ENCODE measurements around the gene C17orf100. TPM values are rescaled to one million over a fixed set of nuclear protein-coding genes. Genes with fewer than 3 reads are reported as not detected.

The C17orf100 gene
- total and polyA plus RNA-seq, 10 of the 15 experiments (the other 5 are each of a cell fraction or from before 2014, with no cell fraction given): 0.84 to 4.7 (median 1.8) TPM

DNA sequence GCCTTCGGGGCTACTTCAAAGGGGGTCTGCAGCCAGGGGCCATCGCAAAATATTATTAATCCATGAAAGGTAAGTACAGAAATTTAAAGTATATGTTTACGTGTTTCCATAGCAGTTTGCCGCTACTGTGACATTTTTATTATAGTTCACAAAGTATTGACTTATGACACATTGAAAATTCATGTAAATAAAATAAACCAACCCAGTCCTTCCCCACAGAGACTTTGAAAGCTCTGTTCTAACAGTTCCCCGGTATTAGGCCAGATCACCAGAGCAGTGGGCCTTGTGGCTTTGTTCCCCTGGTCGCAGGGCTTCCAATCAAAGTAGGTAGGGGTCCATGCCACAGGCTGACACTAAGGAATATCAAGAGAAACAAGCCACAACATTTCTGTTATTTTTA lies 24.9 kb upstream of the C17orf100 start:
- Histone ChIP-seq H3K36me3 (ENCODE audit: control insufficient read depth in 2 of 2, insufficient read depth in 2 of 2, low read length in 1 of 2) (peaks cover 2 to 5% of the 10 kb centered on the region in 2 experiments), H3K9me3 (replicated peaks; ENCODE audit: control insufficient read depth, insufficient read depth, low read length) (no peaks in the 10 kb centered on the region), H2AFZ (ENCODE audit: control insufficient read depth, low read depth, low read length) (no peak overlapping the region), H3K4me2 (ENCODE audit: control insufficient read depth, insufficient read depth) (no peak overlapping the region), H3K27ac (ENCODE audit: control insufficient read depth, insufficient read depth) (no peak overlapping the region), H3K4me1 (ENCODE audit: control insufficient read depth, insufficient read depth, low read length) (no peaks in the 10 kb centered on the region), H4K20me1 (ENCODE audit: control insufficient read depth, insufficient read depth) (no peaks in the 10 kb centered on the region), H3K27me3 (replicated peaks in 1 of 2; ENCODE audit: control insufficient read depth in 2 of 2, insufficient read depth in 2 of 2, low read length in 1 of 2) (no peaks in the 10 kb centered on the region), H3K79me2 (ENCODE audit: control insufficient read depth, insufficient read depth, low read length) (no peaks in the 10 kb centered on the region), H3K9ac (ENCODE audit: control insufficient read depth, insufficient read depth, low read length) (no peak overlapping the region), H3K4me3 (no peak overlapping the region)
- POLR2A ChIA-PET: no interaction called here
- intact Hi-C loops (cut with micrococcal nuclease; ENCODE audit: unreplicated experiment): no loop called here
- in situ Hi-C loops (cut with MboI): no loop called here
- RAD21 ChIA-PET (ENCODE audit: unreplicated experiment): no interaction called here
- TF ChIP-seq, protein P1, sequence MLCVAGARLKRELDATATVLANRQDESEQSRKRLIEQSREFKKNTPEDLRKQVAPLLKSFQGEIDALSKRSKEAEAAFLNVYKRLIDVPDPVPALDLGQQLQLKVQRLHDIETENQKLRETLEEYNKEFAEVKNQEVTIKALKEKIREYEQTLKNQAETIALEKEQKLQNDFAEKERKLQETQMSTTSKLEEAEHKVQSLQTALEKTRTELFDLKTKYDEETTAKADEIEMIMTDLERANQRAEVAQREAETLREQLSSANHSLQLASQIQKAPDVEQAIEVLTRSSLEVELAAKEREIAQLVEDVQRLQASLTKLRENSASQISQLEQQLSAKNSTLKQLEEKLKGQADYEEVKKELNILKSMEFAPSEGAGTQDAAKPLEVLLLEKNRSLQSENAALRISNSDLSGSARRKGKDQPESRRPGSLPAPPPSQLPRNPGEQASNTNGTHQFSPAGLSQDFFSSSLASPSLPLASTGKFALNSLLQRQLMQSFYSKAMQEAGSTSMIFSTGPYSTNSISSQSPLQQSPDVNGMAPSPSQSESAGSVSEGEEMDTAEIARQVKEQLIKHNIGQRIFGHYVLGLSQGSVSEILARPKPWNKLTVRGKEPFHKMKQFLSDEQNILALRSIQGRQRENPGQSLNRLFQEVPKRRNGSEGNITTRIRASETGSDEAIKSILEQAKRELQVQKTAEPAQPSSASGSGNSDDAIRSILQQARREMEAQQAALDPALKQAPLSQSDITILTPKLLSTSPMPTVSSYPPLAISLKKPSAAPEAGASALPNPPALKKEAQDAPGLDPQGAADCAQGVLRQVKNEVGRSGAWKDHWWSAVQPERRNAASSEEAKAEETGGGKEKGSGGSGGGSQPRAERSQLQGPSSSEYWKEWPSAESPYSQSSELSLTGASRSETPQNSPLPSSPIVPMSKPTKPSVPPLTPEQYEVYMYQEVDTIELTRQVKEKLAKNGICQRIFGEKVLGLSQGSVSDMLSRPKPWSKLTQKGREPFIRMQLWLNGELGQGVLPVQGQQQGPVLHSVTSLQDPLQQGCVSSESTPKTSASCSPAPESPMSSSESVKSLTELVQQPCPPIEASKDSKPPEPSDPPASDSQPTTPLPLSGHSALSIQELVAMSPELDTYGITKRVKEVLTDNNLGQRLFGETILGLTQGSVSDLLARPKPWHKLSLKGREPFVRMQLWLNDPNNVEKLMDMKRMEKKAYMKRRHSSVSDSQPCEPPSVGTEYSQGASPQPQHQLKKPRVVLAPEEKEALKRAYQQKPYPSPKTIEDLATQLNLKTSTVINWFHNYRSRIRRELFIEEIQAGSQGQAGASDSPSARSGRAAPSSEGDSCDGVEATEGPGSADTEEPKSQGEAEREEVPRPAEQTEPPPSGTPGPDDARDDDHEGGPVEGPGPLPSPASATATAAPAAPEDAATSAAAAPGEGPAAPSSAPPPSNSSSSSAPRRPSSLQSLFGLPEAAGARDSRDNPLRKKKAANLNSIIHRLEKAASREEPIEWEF (IDR thresholded peaks at IDR 0.05; ENCODE audit: insufficient replicate concordance, low read depth, low read length): no peak
- TF ChIP-seq MYB (IDR thresholded peaks at IDR 0.05; ENCODE audit: borderline replicate concordance, low read depth, low read length) (no peak), EZH2 (IDR thresholded peaks at IDR 0.05; ENCODE audit: borderline replicate concordance, control insufficient read depth, low read depth, low read length) (no peak), POLR2AphosphoS5 (IDR thresholded peaks at IDR 0.05; ENCODE audit: low read length) (no peak), NRF1 (conservative IDR thresholded peaks at IDR 0.05; ENCODE audit: low read depth, low read length) (no peak), RELA (IDR thresholded peaks at IDR 0.05; ENCODE audit: borderline replicate concordance, partially characterized antibody) (no peak), ZBED1 (IDR thresholded peaks at IDR 0.05; ENCODE audit: borderline replicate concordance) (no peak), IKZF2 (IDR thresholded peaks at IDR 0.05) (no peak), MEF2B (IDR thresholded peaks at IDR 0.05; ENCODE audit: partially characterized antibody, poor library complexity, severe bottlenecking) (no peak), NBN (IDR thresholded peaks at IDR 0.05) (no peak), EED (IDR thresholded peaks at IDR 0.05; ENCODE audit: low read depth) (no peak), SRF (IDR thresholded peaks at IDR 0.05; ENCODE audit: low read depth in 2 of 2, low read length in 2 of 2) (no peak)
- TF ChIP-seq, protein P2, sequence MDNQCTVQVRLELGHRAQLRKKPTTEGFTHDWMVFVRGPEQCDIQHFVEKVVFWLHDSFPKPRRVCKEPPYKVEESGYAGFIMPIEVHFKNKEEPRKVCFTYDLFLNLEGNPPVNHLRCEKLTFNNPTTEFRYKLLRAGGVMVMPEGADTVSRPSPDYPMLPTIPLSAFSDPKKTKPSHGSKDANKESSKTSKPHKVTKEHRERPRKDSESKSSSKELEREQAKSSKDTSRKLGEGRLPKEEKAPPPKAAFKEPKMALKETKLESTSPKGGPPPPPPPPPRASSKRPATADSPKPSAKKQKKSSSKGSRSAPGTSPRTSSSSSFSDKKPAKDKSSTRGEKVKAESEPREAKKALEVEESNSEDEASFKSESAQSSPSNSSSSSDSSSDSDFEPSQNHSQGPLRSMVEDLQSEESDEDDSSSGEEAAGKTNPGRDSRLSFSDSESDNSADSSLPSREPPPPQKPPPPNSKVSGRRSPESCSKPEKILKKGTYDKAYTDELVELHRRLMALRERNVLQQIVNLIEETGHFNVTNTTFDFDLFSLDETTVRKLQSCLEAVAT (IDR thresholded peaks at IDR 0.05): no peak
- ATAC-seq (no peak), DNase-seq (ENCODE audit: low read depth, low spot score) (no peak), FAIRE-seq (no peak)
- BruUV-seq (replicated peaks): no TSS peak
- CTCF ChIA-PET: no interaction called here
- SMC1A ChIA-PET (ENCODE audit: uncharacterized antibody, unreplicated experiment): no interaction called here
- 88% methylated on average over 6 of the region's 6 CpGs for WGBS (ENCODE audit: insufficient coverage, insufficient replicate concordance, low lambda C conversion rate, missing lambda C conversion rate)
